NCI-H82 treated with DMSO at 0.1 percent for 48 hours (cell line): Measurements from ENCODE around the gene SLC15A3.

Source experiments
- DNase-seq: peaks from one replicate; lab custom pipeline; 2025; ENCODE audit not compliant: unreplicated experiment; lab: John Stamatoyannopoulos, UW

SLC15A3 gene

DNA sequence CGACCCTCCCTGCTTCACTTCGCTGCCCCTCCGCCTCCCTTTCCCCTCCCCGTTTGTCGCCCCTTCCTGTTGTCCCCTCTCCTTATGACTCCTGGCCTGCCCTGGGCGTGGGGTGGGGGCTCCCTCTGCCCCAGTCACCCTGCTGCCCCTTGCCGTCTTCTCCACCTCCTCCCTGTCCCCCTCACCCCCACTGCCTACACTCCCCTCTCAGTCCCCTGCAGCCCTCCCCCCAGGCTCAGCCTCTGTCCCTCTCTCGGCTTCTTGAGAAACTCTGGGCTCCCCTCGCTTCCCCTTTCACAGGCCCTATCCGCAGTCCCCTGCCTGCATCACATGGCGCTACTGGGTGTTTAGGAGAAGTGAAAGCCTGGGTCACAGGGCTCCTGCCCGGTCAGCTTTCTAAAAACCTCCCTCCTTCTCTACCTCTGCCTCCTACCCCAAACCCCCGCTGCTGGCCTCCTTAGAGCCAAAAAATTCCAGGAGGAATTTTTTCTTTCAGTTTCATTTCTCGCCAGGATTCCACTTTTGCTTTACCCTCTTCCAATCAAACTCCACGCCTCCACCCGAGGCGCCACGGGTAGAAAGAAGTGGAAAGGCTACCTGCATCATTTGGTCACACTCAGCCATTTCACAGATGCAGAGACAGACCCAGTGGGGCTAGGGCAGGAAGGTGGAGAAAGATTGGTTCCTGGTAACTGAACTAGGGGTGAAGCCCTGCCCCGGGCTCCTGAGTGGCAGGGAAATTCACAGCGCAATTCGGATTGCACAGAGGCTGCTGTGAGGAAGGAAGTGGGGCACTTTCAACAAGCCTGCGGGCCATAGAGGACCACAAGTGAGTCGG, at the start of gene SLC15A3:
Gene SLC15A3 (minus strand): TSS at position 273 of the 838 bp plus-strand sequence. CDS start 625 bp downstream, outside the sequence.
- no peak for DNase-seq

DNA sequence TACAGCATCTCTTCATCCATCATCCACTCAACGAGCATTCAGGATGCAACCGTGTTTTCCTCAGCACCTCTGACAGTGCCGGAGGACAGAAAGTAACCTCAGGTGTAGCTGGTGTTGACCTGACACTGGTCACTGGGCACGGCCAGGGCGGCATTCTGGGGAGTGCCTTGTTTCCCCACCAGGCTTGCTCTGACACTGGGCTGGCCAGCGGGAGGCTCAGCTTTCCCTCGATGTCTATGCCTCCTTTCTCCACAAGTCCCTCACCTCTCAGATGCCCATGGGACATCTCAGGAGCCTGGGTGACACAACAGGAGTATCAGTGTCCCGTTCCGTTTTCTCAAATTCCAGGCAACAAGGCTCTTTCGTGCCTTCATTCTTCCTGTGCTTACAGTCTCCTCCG, 48.5 kb upstream of the SLC15A3 start:
- no peak for DNase-seq

DNA sequence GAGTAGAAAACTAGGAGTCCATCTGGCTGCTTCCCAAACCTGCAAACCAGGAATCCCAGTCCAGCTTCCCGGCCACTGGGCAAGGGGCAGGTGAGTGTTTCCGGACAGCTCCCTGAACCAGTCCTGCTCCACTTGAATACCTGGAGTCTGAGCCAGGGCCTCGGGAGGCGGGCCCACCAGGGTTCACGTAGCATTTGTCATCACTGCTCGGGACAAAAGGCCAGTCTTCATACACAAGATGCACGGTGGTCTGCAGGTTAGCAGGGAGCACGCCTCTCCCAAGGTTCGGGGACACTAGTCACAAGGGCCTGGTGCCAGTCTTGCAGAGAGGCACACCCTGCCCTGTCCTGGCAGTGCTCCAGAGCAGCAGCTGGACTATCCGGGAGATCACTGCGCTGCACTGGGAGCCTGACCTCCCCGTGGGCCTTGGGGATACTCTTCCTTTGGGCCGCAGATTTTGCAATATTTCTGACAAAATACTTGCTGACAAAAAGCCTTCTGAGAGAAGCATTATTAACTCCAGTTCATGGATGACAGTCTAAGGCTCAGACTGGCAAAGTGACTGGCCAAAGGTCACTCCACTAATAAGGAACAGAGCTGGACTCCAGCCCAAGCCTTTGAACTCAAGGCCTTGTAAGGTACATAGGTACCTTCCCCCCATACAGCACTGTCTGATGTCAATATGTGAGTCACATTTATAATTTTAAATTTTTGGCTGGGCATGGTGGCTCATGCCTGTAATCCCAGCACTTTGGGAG, 44.6 kb upstream of the SLC15A3 start:
- no peak for DNase-seq

DNA sequence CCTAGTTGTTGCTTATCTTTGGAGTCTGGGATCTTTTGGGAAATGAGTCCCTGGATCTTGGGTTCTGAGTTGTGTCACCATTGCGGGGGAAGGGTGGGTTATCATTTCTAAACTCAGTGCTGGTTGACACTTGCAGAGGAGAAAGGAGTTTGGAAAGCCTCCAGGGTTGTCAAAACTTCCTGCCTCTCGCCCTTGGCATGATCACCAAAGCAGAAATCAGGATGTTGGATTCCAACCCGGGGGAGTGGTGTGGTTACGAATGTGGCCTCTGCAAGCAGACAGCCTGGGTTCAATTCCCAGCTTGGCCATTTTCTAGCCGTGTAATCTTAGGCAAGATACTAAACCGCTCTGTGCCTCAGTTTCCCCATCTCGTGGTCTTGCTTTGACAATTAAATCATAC, 43.8 kb upstream of the SLC15A3 start:
- no peak for DNase-seq

DNA sequence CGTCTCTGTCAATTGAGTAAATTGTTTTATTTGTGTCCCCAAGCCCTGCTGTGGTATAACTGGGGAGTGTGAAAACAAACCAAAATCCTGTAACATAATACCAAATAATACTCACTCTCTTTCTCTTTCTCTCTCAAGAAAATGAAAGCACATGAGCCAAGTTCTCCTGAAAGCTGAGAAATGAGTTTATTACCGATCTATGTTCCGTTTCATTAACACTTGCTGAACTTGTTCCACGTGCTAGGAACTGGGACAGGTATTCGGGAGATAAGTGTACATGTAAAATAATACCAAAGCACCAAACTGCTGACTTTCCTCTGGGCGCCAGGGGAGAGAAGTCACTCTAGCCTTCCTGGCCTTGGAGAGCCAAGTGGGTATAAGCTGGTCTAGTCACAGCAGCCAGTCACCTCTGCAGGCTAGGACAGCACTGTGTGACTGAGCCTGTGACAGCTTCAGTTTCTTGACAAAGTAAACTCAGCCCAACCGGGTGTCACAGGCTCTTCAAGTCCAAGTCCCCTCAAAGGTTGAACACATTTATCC, 42.6 kb upstream of the SLC15A3 start:
- no peak for DNase-seq

DNA sequence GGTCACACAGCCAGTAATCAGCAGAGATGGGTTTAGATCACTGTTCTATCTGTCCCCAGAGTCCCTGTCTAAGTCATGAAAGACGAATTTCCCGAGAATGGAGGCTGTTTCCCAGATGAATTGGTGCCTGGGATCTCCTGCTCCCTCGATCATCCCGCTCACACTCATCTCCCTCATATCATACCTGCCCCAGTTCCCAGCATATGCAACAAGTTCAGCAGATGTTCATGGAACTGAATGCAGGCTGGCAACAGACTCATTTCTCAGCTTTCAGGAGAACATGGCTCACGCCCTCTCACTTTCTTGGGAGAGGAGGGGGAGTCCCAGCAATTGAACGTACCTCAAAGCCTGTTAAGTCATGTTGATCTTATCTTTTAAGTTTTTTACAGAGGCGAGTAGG, 41.6 kb upstream of the SLC15A3 start:
- DNase-seq: no peak

DNA sequence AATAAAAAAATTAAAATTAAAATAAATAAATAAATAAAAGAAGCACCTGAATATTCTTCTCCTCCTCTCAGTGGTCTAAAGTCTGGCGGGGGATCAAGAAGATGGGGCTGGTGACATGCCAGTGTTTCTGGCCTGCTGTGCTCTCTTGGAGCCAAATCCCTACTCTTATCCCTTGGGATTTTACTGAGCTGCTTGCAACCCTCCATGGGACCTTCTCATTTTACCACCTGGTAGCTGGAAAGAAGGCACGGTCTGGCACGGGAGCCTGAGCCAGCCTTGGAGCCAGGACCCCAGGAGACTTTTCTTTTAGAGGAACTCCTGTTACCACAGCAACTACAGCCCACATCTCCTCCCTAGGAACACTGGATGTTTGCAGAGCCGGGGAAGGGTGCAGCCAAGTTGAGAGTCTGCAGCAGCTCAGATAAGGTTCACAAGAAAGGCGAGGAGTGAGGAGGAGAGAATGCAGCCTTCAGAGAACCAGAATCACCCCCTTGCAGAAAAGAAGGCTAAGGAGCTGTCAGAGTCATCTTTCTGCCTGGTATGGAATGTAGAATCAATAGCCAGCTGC, 41.0 kb upstream of the SLC15A3 start:
- DNase-seq: no peak

DNA sequence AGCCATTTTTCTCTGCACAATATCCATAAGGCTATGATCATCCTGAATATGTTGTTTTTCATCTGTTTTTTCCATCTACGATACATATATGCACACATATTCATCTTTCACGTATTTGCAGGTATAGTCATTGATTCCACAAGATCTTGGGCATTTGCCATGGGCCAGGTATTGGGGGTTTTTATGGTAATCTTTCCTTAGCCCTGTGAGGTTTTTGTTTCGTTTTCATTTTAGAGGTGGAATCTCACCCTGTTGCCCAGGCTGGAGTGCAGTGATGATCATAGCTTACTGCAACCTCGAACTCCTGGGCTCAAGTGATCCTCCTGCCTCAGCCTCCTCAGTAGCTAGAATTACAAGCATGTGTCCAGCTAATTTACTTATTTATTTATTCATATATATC, 39.5 kb upstream of the SLC15A3 start:
- DNase-seq: no peak

DNA sequence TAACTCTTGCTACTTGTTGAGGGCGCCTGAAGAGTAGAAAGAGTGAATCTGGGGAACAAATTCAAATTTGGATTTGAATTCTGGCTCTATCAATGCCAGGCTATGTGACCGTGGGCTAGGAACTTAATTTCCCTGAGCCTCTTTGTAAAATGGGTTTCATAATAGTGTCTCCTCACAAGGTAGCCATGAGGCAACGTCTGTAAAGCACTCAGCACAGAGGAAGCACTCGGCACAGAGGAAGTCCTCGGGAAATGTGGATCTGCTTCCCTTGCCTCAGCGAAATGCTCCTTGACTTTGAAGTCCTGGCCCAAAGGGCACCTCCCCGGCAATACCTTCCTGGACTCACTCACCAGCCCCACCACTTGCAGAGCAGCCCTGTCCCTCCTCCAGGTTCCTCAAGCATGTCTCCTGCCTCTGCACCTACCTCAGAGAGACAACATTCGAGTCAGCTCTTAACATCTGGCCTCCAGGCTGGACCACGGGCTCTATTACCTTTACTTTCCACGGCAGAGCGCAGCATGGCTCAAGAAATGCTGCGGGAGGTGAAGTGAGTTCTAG, 37.2 kb upstream of the SLC15A3 start:
- no peak for DNase-seq

DNA sequence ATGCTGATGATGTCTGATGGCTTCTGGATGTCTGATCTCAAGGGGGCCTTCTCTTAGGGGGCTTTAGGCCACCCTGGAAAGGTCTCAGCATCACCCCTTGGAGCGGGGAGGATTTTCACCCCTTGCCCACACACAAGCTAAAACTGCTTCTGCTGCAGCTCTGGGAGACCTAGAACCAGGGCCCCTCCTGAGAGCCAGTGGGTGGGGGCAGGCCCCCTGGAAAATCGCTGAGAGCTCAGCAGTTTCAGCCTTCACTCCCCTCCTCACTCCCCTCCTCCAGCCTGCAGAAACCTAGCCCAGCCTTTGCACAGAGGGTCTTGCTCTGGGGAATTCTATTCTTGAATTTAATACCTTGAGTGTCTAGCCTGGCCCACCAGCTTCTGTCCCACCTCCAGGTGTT, 36.7 kb upstream of the SLC15A3 start:
- no peak for DNase-seq

DNA sequence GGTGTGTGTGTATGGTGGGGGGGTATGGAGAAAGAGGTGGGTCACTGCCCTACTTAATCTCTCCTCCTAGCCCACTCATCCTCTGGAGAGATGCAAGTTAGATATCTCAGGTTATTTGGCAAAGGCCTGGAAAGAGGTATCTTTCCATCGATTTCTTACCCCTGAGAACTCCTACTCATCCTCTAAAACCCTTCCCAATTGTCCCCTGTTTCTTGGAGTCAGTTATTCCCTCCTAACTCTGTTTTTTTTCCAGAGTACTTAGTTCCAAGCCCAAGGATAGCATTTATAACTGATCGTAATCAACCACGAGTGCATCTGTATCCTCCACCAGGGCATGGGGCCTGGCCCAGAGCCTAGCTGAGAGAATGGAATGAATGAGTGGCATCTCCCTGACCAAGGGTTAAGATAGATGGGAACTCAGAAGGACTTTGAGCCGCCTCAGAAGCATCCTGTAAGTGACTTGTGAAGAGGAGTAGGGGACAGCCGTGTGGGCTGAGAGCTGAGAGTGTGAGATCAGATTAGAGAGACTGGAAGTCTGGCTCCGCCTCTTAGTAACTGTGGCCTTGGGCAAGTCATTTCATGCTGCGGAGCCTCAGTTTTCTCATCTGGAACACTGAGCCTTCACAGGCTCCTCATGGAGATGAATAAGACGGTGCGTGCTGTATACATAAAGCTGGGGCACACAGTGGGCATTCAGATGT, 35.8 kb upstream of the SLC15A3 start:
- DNase-seq: no peak

DNA sequence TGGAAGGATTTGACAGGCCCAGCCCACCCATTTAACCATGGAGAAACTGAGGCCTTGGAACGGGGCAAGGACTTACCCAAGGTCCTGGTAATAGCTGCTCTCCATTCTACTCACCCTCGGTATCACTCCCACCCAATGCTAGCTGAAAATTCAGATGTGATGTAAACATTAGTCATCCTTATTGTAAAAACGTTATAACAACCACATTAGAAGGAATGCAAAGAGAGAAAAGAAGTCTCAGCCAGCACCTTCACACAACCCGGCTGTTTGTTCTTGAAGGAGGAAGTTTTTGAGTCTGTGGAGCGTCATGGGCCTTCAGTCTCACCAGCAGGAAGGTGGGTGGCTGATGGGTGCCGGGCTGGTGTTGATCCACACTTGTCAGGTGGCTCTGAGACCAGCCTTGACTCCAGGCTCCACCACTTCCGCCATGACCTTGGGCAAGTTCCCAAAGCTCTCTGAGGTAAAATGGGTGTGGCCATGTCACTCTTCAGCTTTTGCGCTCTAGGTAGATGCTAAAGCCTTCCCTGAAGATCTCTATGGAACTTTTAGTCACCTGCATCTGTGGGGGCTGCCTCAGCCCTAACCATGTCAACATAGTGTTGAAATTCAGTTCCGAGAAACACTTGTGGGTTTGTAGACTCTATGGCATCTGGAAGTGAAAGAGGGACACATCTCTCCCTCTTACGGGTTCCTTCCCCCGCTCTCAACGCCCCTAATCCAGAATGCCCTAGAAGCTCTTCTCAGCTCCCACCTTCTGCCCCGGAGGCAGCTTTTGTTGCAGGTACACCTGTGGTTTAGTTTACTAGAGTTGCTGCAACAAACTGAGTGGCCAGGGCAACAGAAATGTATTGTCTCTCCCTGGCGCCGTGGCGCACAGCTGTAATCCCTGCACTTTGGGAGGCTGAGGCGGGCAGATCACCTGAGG, 34.3 kb upstream of the SLC15A3 start:
- no peak for DNase-seq

DNA sequence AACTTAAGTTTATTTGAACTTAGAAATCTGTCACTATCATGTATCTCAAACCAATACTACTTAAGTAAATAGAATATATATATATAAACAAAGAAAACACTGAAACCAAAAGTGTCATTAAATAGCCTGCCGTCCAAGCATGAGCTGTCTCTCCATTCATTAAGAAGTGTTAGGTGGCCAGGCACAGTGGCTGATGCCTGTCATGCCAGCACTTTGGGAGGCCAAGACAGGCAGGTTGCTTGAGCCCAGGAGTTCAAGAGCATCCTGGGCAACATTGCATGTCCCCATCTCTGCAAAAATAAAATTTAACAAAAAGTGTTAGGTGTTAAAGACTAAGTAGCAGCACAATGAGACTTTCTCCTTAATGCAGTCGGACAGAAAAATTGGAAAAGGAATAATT, 33.5 kb upstream of the SLC15A3 start:
- no peak for DNase-seq

DNA sequence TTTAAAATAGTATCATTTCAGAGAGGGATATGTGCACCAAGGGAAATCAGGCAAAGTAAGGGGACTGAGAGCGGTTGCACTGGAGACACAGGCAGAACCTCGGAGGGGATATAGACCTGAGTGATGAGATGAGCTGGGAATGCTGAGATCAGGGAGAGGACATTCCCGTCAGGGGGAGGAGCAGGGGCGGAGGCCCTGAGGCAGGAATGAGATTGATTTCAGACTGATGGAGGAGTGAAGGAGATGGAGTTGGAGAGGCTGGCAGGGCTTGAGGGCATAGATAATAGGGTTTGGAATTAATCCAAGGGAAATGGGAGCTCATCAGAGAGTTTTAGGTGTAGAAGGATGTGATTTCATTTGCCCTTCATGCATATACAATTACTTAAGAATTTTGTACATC, 32.7 kb upstream of the SLC15A3 start:
- DNase-seq: no peak

DNA sequence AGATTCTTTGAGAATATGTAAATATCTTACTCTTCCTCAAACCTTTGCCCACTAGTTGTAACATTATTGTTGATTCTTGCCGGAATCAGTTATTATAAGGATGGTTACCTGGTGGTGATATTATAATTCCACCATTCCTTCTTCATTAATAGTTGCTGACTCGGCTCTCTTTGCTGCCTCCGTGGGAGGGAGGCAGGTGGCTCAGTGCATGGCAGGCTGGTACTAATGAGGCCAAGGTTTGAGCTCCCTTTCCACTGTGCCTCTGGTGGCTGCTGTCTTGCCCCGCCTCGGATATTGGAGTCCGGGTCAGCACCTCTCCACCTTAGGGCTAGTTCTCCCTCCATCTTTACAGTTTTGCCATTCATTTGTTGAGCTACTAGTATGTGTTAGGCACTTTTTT, 32.2 kb upstream of the SLC15A3 start:
- no peak for DNase-seq

DNA sequence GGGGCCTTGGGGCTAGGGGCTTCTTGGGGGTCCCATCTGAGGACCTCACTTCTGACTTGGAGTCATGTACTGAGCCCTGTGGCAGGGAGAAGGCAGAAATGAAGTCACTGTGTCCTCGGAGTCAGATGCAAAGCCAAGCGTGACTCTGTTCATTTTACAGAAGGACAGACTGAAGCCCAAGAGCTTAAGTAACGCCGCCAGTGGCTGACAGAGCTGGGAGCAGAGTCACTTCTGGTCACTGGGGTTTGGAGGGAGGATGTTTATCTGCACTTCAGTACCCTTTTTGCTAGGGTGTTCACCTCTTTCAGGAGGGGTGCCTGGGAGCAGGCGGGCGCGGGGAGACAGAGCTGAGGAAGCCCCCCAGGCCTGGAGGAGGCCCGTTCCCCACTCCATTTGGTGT, 30.2 kb upstream of the SLC15A3 start:
- no peak for DNase-seq

DNA sequence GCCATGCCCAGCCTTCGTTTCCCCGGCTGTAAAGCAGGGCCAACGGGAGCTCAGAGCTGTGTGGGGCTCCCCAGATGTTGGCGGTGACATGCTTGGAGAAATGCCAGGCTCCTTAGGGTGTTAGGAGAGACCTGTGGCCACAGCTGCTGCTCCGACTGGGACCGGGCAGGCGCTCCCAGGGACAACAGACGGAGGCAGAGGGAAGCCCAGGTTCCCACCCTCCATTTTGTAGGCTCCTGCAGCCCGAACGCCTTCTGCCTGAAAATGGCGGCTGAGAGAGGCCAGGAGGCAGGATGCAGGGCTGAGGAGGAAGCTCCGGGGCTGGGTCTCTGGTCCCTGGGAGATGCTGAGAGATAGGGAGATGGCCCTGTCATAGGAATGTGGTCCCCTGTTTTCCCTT, 29.5 kb upstream of the SLC15A3 start:
- DNase-seq: no peak

DNA sequence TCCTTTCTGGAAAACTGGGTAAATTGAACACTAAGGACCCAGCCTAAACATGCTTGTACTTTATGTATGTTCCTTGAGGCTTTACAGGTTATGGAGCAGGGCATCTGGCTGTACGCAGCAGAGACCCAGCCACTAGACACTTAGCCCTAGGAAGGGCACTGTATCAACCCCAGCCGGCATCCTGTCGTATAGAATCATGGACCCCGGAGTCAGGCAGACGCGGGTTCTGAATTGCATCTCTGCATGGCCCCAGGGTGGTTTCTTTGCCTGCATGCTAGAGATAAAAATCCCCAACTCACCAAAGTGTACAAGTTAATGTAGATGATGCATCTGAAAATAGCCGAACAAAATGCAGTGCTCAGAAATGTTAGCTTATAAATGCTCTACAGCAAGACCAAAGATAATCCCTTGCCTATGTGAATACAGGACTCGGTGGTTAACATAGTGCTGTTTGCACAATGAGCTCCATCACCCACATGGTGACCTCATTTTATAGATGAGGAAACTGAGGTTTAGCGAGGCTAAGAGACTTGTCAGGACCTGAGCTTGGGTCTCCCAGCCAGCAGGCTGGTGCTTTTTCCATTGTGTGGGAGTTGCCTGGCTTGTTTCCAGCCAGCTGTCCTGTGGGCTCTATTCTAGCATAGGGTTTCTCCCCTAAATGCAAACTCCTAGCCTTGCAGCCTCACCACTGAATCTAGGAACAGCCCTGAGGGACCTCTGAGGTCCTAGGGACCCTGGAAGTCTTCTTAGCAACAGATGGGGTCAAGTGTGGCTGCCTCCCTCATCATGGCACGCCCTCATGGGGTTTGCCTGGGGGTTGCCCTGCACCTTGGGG, 26.8 kb upstream of the SLC15A3 start:
- DNase-seq: no peak

DNA sequence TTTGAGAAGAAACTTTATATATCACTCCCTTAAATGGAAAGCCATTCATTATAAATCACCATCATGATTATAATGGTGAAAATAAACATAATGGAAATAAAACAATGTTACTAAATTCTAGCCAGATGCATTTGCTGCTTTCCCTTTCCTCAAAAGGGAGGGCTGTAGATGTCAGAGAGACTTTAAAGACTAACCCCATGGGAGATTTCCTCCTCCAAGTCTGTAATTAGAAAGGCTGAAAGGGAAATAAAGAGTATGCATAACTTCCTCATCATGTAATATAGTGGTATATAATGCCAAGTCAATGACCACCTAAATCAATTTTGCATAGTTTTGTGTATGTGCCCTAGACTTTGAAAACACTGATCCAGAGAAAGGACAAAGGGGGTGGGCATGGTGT, 25.9 kb upstream of the SLC15A3 start:
- no peak for DNase-seq
